Measurements from ENCODE around the gene FARP1. TPM values are rescaled to one million over a fixed set of nuclear protein-coding genes. Genes with fewer than 3 reads are reported as not detected.

The FARP1 gene
- total RNA-seq, 1 donor from 2014 or later, result 128 TPM

DNA sequence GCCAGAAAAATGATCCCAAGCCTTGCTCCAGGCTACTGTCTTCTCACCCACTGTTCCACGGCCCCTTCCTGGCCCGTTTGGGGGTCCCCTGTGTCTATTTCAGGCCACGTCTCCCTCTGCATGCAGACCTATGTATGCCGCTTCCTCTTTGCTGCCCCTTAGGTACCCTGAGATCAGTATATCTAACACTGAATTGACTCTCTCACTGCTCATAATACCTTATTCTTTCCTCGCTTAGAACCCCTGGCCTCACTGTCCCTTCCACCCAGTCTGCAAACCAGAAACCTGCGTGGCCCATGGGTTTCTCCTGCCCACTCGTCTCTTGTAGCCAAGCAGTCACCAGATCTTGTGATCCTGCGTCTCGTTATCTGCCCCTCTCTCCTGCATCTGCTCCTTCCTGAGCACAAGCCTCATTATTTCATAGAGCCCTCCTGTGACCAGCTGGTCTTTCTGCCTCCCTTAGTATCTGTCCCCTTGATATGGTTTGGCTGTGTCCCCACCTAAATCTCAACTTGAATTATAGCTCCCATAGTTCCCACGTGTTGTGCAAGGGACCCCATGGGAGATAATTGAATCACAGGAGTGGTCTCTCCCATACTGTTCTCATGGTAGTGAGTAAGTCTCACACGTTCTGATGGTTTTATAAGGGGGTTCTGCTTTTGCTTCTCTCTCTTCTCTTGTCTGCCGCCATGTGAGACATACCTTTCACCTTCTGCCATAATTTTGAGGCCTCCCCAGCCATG lies 143.1 kb downstream of the FARP1 start:
- peak overlapping the region; percentile 13 for H3K27ac ChIP-seq (ENCODE audit: low read depth, low read length)
- no peak overlapping the region for H2AFZ ChIP-seq (ENCODE audit: low read depth, low read length)
- H3K27me3 Mint-ChIP-seq (ENCODE audit: low read depth, unreplicated experiment), result no peaks in the 10 kb centered on the region
- no peak overlapping the region for H3K4me3 ChIP-seq (ENCODE audit: insufficient read depth, low read depth, low read length)
- H3K36me3 ChIP-seq (ENCODE audit: insufficient read depth, low read length), result no peaks in the 10 kb centered on the region
- H3K36me3 Mint-ChIP-seq (ENCODE audit: low read depth, unreplicated experiment), result peaks cover 8% of the 10 kb centered on the region
- FAIRE-seq (no peak), DNase-seq (ENCODE audit: low read depth) (no peak)
- TF ChIP-seq, protein P1, sequence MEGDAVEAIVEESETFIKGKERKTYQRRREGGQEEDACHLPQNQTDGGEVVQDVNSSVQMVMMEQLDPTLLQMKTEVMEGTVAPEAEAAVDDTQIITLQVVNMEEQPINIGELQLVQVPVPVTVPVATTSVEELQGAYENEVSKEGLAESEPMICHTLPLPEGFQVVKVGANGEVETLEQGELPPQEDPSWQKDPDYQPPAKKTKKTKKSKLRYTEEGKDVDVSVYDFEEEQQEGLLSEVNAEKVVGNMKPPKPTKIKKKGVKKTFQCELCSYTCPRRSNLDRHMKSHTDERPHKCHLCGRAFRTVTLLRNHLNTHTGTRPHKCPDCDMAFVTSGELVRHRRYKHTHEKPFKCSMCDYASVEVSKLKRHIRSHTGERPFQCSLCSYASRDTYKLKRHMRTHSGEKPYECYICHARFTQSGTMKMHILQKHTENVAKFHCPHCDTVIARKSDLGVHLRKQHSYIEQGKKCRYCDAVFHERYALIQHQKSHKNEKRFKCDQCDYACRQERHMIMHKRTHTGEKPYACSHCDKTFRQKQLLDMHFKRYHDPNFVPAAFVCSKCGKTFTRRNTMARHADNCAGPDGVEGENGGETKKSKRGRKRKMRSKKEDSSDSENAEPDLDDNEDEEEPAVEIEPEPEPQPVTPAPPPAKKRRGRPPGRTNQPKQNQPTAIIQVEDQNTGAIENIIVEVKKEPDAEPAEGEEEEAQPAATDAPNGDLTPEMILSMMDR (IDR thresholded peaks at IDR 0.05; ENCODE audit: insufficient read depth, low read depth, low read length), result no peak
- no peak for TF ChIP-seq EZH2 (IDR thresholded peaks at IDR 0.05; ENCODE audit: insufficient read depth, low read length)
- peaks cover 57% of the 10 kb centered on the region for H4K20me1 ChIP-seq (ENCODE audit: insufficient read depth, low read length)
- H3K9ac ChIP-seq (ENCODE audit: low read length), result no peak overlapping the region
- no peaks in the 10 kb centered on the region for H3K9me3 ChIP-seq (ENCODE audit: insufficient read depth, low read depth, low read length)
- H3K4me1 Mint-ChIP-seq (ENCODE audit: low read depth, unreplicated experiment), result peaks cover 2% of the 10 kb centered on the region
- H3K4me2 ChIP-seq (ENCODE audit: low read length), result no peak overlapping the region
- H3K79me2 ChIP-seq (ENCODE audit: insufficient read depth, low read length), result peaks cover 41% of the 10 kb centered on the region
- no peak overlapping the region for H3K27ac Mint-ChIP-seq (ENCODE audit: unreplicated experiment)
- no peak overlapping the region for H3K4me3 Mint-ChIP-seq (ENCODE audit: unreplicated experiment)
- H3K9me3 Mint-ChIP-seq (ENCODE audit: unreplicated experiment), result no peaks in the 10 kb centered on the region
- peaks cover 11% of the 10 kb centered on the region for H3K4me1 ChIP-seq (ENCODE audit: insufficient read depth, low read length)
- H3K27me3 ChIP-seq (ENCODE audit: insufficient read depth, low read length), result no peaks in the 10 kb centered on the region

DNA sequence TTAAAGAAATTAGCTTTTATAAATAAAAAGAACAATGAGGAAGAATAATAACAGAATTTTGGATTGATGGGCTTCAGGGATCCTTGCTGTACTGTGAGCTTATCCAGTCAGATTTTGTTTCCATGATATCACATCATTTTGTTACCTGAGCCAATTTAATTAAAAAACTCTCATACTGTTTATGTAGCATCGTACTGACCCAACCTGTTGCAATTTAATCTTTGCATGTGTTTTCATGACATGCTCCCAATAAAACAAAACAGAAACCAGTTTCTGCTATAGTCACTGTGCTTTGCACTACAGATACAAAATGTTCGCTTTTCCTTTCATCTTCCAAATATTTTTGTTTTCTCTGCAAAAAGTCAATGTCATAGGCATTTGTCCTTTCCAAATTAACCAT lies 143.9 kb downstream of the FARP1 start:
- peaks cover 2% of the 10 kb centered on the region for H3K4me1 Mint-ChIP-seq (ENCODE audit: low read depth, unreplicated experiment)
- no peak overlapping the region for H3K4me3 ChIP-seq (ENCODE audit: insufficient read depth, low read depth, low read length)
- DNase-seq (ENCODE audit: low read depth) (no peak), FAIRE-seq (no peak)
- no peak for TF ChIP-seq EZH2 (IDR thresholded peaks at IDR 0.05; ENCODE audit: insufficient read depth, low read length)
- TF ChIP-seq, protein P1 (IDR thresholded peaks at IDR 0.05; ENCODE audit: insufficient read depth, low read depth, low read length), result no peak
- no peak overlapping the region for H3K9ac ChIP-seq (ENCODE audit: low read length)
- peaks cover 12% of the 10 kb centered on the region for H3K36me3 Mint-ChIP-seq (ENCODE audit: low read depth, unreplicated experiment)
- no peak overlapping the region for H3K27ac Mint-ChIP-seq (ENCODE audit: unreplicated experiment)
- peaks cover 51% of the 10 kb centered on the region for H4K20me1 ChIP-seq (ENCODE audit: insufficient read depth, low read length)
- H3K4me1 ChIP-seq (ENCODE audit: insufficient read depth, low read length), result peaks cover 11% of the 10 kb centered on the region
- no peaks in the 10 kb centered on the region for H3K9me3 ChIP-seq (ENCODE audit: insufficient read depth, low read depth, low read length)
- H3K4me3 Mint-ChIP-seq (ENCODE audit: unreplicated experiment), result no peak overlapping the region
- H3K27ac ChIP-seq (ENCODE audit: low read depth, low read length), result no peak overlapping the region
- H3K79me2 ChIP-seq (ENCODE audit: insufficient read depth, low read length), result peaks cover 41% of the 10 kb centered on the region
- H2AFZ ChIP-seq (ENCODE audit: low read depth, low read length), result no peak overlapping the region
- no peaks in the 10 kb centered on the region for H3K36me3 ChIP-seq (ENCODE audit: insufficient read depth, low read length)
- no peaks in the 10 kb centered on the region for H3K27me3 Mint-ChIP-seq (ENCODE audit: low read depth, unreplicated experiment)
- H3K4me2 ChIP-seq (ENCODE audit: low read length), result no peak overlapping the region
- H3K27me3 ChIP-seq (ENCODE audit: insufficient read depth, low read length), result no peaks in the 10 kb centered on the region
- no peaks in the 10 kb centered on the region for H3K9me3 Mint-ChIP-seq (ENCODE audit: unreplicated experiment)

DNA sequence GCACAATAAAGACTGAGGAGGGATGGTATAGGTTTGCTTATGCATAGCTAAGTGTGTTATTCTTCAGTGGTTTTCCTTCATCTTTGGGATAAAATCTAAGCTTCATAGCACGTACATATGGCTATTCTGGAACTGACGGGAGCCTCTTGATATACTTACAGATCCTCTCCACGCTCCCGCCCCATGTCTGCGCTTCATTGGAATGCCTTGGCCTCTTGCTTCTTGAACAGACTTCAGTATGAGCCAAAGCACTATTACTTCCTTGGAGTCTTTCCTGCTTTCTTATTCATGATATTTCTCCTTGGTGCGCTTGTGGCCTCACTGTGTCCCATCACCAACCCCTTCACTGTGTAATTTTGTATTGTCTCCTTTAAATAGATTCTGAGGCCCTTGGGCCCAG lies 145.3 kb downstream of the FARP1 start:
- H3K36me3 ChIP-seq (ENCODE audit: insufficient read depth, low read length), result no peaks in the 10 kb centered on the region
- DNase-seq (ENCODE audit: low read depth) (no peak), FAIRE-seq (no peak)
- Mint-ChIP-seq H3K27ac (ENCODE audit: unreplicated experiment) (no peak overlapping the region), H3K9me3 (ENCODE audit: unreplicated experiment) (no peaks in the 10 kb centered on the region), H3K4me3 (ENCODE audit: unreplicated experiment) (no peak overlapping the region), H3K27me3 (ENCODE audit: low read depth, unreplicated experiment) (no peaks in the 10 kb centered on the region), H3K36me3 (ENCODE audit: low read depth, unreplicated experiment) (peaks cover 12% of the 10 kb centered on the region), H3K4me1 (ENCODE audit: low read depth, unreplicated experiment) (peaks cover 5% of the 10 kb centered on the region)
- no peak overlapping the region for H3K4me2 ChIP-seq (ENCODE audit: low read length)
- H2AFZ ChIP-seq (ENCODE audit: low read depth, low read length), result no peak overlapping the region
- peaks cover 37% of the 10 kb centered on the region for H3K79me2 ChIP-seq (ENCODE audit: insufficient read depth, low read length)
- no peak overlapping the region for H3K27ac ChIP-seq (ENCODE audit: low read depth, low read length)
- no peaks in the 10 kb centered on the region for H3K9me3 ChIP-seq (ENCODE audit: insufficient read depth, low read depth, low read length)
- H4K20me1 ChIP-seq (ENCODE audit: insufficient read depth, low read length), result peaks cover 45% of the 10 kb centered on the region
- TF ChIP-seq, protein P1 (IDR thresholded peaks at IDR 0.05; ENCODE audit: insufficient read depth, low read depth, low read length), result no peak
- TF ChIP-seq EZH2 (IDR thresholded peaks at IDR 0.05; ENCODE audit: insufficient read depth, low read length), result no peak
- no peak overlapping the region for H3K9ac ChIP-seq (ENCODE audit: low read length)
- H3K4me3 ChIP-seq (ENCODE audit: insufficient read depth, low read depth, low read length), result no peak overlapping the region
- peaks cover 11% of the 10 kb centered on the region for H3K4me1 ChIP-seq (ENCODE audit: insufficient read depth, low read length)
- H3K27me3 ChIP-seq (ENCODE audit: insufficient read depth, low read length), result no peaks in the 10 kb centered on the region

Data from astrocyte (in vitro differentiated cells and primary cell).